ENCODE measurements around the gene GOLGA6L7. TPM values are rescaled to one million over a fixed set of nuclear protein-coding genes. Genes with fewer than 3 reads are reported as not detected.

The GOLGA6L7 gene
- total and polyA plus RNA-seq, 12 donors = not detected

DNA sequence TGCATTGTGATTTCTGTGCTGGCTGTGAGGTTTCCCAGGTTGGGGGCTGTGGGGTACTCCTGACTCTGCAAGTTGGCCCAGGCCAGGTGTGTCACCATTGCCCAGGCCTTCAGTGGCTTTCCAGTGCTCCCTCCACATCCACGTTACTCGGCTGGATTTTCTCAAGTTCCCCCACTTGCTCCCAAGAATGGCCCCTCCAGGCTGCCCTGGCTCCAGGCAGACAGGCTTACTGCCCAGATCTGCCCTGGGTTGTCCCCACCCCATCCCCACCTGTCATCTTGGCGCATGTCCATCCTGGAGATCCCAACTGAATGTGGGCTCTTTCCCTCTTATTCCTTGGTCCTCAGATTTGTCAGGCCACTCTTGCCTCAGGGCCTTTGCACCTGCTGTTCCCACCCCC lies 40.9 kb upstream of the GOLGA6L7 start:
- Histone ChIP-seq H3K27ac (no peak overlapping the region), H3K4me3 (no peak overlapping the region), H3K36me3 (no peaks in the 10 kb centered on the region), H3K4me1 (peaks cover 0 to 13% (median 5%) of the 10 kb centered on the region in 9 donors), H3K27me3 (peaks cover 17 to 46% (median 39%) of the 10 kb centered on the region in 7 donors), H3K9me3 (no peaks in the 10 kb centered on the region)
- ATAC-seq (no peak), DNase-seq (no peak)
- TF ChIP-seq, protein P1, sequence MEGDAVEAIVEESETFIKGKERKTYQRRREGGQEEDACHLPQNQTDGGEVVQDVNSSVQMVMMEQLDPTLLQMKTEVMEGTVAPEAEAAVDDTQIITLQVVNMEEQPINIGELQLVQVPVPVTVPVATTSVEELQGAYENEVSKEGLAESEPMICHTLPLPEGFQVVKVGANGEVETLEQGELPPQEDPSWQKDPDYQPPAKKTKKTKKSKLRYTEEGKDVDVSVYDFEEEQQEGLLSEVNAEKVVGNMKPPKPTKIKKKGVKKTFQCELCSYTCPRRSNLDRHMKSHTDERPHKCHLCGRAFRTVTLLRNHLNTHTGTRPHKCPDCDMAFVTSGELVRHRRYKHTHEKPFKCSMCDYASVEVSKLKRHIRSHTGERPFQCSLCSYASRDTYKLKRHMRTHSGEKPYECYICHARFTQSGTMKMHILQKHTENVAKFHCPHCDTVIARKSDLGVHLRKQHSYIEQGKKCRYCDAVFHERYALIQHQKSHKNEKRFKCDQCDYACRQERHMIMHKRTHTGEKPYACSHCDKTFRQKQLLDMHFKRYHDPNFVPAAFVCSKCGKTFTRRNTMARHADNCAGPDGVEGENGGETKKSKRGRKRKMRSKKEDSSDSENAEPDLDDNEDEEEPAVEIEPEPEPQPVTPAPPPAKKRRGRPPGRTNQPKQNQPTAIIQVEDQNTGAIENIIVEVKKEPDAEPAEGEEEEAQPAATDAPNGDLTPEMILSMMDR (IDR thresholded peaks at IDR 0.05) = no peak
- intact Hi-C loops (cut with DNase I) = no loop called here
- whole genome bisulfite sequencing, 2 donors = 94 to 97% methylated on average over 3 of the region's 3 CpGs

DNA sequence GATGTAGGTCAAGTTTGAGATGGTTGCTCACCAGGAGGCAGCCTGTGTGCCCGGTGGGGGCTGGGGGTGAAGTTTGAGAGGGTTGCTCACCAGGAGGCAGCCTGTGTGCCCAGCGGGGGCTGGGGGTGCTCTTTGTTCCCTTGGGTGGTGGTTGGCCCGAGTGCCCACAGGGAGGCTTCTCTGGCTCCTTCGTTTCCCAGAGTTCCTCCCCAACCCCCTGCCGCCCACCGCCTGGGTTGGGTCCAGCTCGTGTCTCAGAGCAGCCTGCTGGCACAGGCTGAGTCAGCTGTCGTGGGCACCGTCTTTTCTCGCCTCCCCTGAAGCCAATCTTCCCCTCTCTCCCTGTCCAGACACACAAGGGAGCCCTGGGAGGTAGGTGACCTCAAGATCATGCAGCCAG lies 40.5 kb upstream of the GOLGA6L7 start:
- WGBS, 2 donors = 84 to 90% methylated on average over 10 of the region's 10 CpGs

DNA sequence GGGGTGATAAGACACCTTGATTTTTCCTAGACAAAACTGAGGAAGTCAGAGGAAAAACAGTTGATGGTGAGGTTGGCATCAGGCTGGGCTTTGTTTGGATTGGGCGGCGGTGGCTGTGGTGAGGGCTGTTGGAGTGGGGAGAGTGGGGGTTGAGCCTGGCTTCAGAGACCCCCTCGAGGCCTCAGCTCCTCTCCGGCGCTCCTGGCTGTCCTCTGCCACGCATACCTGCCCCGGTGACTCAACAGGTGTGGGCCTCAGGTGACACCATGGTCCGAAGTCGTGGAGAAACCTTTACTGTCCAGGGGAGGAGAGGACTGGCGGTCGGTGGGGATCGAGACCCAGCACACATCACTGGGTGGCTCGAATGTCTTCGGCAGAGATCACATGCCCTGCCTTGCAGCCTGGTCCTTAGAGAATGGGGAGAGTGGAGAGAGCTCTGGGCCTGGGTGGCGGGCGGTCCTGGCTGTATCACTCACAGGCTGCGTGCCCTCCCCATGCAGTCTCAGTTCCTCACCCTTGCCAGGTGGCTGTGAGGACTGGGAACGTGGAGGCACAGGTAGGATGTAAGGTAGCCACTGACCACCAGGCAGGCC lies 40.0 kb upstream of the GOLGA6L7 start:
- TF ChIP-seq, protein P1 (IDR thresholded peaks at IDR 0.05) = no peak
- Histone ChIP-seq H3K4me3 (no peak overlapping the region), H3K27ac (no peak overlapping the region), H3K36me3 (no peaks in the 10 kb centered on the region), H3K27me3 (peaks cover 17 to 46% (median 38%) of the 10 kb centered on the region in 7 donors), H3K9me3 (no peaks in the 10 kb centered on the region), H3K4me1 (peaks cover 0 to 13% (median 5%) of the 10 kb centered on the region in 9 donors)
- 90 to 91% methylated on average over 18 of the region's 18 CpGs for WGBS, 2 donors
- ATAC-seq = no peak
- no peak for DNase-seq
- intact Hi-C loops (cut with DNase I) = no loop called here

More for the DNA sequence above, 40.5 kb upstream of the GOLGA6L7 start:
- DNase-seq (no peak), ATAC-seq (no peak)
- Histone ChIP-seq H3K4me1 (peaks cover 0 to 13% (median 5%) of the 10 kb centered on the region in 9 donors), H3K27me3 (peaks cover 17 to 46% (median 38%) of the 10 kb centered on the region in 7 donors), H3K9me3 (no peaks in the 10 kb centered on the region), H3K4me3 (no peak overlapping the region), H3K27ac (no peak overlapping the region), H3K36me3 (no peaks in the 10 kb centered on the region)
- TF ChIP-seq, protein P1 (IDR thresholded peaks at IDR 0.05) = no peak
- intact Hi-C loops (cut with DNase I) = no loop called here

DNA sequence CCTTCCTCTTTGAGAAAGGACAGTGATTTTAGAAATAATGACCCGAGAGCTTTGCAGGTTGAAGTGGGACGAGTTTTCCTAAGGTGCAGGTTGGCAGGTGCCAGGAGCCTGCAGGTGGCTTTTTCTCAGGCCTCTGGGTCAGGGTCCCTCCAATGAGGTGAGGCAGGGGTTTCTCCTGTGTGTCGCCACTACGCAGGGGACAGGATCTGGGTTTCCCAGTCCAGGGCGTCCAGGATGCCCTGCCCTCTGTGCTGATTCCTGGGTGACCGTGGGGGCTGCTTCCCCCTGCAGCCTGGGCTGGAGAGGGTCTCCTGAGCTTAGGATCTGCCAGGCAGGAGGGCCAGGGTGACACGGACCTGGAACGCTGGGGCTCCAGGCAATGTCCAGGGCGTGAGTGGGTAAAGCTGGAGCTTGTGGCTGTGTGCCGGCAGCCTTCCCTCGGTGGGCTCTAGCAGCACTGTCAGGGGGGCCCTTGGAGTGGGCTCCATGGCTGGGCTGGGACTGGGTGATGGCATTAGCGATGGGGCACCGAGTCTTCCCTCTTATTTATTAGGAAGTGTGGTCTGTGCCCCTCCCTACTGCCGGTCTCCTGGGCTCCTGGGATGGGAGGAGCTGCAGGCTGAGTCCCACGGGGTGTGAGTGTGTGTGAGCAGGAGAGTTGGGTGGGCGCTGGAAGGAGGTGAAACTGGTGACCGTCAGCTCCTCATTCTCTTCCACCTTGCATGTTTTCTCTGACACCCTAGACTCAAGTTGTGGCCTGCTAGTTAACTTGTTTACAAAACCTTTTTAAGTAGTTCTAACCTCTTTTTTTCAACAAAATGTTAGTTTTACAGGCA lies 39.1 kb upstream of the GOLGA6L7 start:
- Histone ChIP-seq H3K4me3 (no peak overlapping the region), H3K27me3 (peaks cover 17 to 46% (median 38%) of the 10 kb centered on the region in 7 donors), H3K27ac (no peak overlapping the region), H3K9me3 (no peaks in the 10 kb centered on the region), H3K36me3 (no peaks in the 10 kb centered on the region), H3K4me1 (peaks cover 0 to 13% (median 5%) of the 10 kb centered on the region in 9 donors)
- ATAC-seq = no peak
- WGBS, 2 donors = 69 to 72% methylated on average over 17 of the region's 17 CpGs
- TF ChIP-seq, protein P1 (IDR thresholded peaks at IDR 0.05) = no peak
- intact Hi-C loops (cut with DNase I) = no loop called here
- no peak for DNase-seq

All from heart right ventricle (tissue), 16 donors.